Anterior cingulate cortex (tissue), 58 donors: ENCODE data around the gene TANK.
"Not testable (repeated sequence)": the region's sequence is repeated elsewhere in the genome, so short reads cannot be mapped to it uniquely, and the experiment has no call there.

Experiments
- DNase-seq, 58 donors: peaks; one replicate each; lab custom pipeline; 2025; lab: John Stamatoyannopoulos, UW

Gene TANK

GRCh38 chr2:161165811-161166210 is 5.6 kb downstream of the TANK start:
- no peak for DNase-seq

GRCh38 chr2:161166538-161167409 is 6.5 kb downstream of the TANK start:
- no peak for DNase-seq

GRCh38 chr2:161169335-161169734 is 9.1 kb downstream of the TANK start:
- DNase-seq: no peak

DNA sequence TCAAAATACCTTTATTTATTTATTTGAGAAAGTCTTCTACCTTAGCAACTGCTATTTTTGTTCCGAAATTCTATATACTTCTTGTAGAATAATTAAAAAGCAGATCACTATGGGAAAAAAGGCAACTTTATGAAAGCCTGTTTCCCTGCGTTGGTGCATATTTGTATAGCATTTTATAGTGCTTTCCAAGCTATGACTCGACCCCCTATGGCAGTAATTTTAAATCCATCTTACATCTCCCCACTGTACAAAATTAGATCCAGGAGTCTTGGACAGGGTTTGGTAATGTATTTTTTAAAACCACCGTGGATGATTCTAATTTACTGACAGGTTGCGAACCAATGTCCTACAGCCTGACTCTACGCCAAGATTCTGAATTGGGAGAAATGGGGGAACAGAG is 10.1 kb downstream of the TANK start:
- DNase-seq: no peak

GRCh38 chr2:161170958-161171932 is 11.0 kb downstream of the TANK start:
- DNase-seq: no peak

DNA sequence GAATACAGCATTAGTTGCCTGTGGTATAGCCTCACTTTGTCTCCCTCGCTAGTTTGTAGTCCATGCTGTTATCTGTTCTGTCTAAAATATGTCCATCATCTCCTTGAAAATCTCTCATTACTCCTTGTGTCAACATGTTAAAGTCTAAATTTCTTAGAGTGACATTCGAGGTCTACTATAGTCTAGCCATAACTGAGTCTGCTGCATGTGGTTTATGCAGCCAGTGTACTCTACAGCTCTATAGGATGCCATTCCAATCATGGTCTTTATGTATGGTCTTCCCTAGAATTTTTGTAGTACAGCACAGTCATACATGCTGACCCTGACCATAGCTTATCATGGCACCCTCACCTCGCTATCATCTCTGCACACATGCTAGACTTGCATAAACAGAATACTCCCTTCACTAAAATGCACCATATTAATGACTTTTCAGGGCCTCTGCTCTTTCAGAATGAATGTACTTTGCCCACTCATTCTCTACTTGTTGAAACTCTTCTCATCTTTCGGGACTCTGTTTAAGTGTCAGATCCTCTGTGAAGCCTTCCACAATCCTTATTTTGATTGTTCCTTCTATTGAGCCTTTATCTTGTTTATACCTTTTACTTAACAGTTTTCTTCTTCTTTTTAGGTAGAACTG is 12.8 kb downstream of the TANK start:
- DNase-seq: no peak

- no peak for DNase-seq
Observed at GRCh38 chr2:161173541-161174194, 13.4 kb downstream of the TANK start.

DNA sequence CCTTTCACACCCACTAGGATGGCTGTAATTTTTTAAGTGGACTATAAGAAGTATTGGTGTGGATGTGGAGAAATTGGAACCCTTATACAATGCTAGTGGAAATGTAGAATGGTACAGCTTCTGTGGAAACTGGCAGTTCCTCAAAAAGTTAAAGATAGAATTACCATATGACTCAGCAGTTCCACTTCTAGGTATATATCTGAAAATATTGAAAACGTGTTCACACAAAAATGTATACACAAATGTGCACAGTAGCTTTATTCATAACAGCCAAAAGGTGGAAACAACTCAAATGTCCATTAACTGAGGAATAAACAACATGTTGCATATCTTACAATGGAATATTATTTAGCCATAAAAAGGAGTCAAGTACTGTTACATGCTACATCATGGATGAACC is 17.7 kb downstream of the TANK start:
- DNase-seq: no peak

DNA sequence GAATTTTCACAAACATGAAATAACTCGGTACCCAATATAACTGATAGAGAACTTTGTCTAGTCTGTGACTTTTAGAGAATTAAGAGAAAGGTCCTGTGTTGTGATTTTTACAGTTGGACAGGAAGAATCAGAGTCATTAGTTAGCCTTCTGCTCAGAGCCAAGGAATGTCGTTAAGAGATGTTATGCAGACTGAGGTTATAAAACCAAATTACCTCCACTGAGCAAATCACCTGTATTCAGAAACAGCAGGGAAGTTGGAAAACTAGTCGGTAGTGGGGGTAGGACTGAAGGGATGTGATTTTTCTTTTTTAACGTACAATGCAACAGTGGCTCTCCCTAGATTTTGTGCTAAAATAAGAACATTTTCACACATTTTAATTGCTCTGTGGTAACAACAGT is 18.5 kb downstream of the TANK start:
- DNase-seq: no peak

DNA sequence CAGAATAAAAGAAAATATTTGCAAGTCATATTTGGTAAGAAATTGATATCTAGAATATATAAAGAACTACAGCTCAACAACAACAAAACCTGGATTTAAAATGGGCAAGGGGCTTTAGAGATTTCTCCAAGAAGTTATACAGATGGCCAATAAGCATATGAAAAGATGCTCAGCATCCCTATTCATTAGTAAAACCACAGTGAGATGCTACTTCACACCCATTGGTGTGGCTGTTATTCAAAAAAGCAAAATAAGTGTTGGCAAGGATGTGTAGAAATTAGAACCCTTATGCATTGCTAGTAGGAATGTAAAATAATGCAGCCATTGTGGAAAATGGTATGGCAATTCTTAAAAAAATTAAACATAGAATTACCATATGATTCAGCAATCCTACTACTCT is 29.8 kb downstream of the TANK start:
- no peak for DNase-seq

DNA sequence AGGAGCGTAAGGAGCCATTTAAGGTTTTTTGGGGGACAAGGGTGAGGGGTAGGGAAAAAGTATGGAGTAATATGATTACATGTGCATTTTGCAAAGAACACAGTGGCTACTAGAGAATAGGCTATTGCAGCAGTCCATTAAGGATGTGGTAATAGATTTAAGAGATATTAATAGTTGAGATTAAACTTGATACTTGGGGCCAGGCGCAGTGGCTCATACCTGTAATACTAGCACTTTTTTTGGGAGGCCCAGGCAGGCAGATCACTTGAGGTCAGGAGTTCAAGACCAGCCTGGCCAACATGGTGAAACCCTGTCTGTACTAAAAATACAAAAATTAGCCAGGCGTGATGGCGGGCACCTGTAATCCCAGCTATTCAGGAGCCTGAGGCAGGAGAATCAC is 35.4 kb downstream of the TANK start:
- DNase-seq: not testable (repeated sequence)

GRCh38 chr2:161199912-161200701 is 39.9 kb downstream of the TANK start:
- DNase-seq: no peak

GRCh38 chr2:161204846-161205245 is 44.6 kb downstream of the TANK start:
- no peak for DNase-seq

GRCh38 chr2:161206471-161207032 is 46.3 kb downstream of the TANK start:
- no peak for DNase-seq

DNA sequence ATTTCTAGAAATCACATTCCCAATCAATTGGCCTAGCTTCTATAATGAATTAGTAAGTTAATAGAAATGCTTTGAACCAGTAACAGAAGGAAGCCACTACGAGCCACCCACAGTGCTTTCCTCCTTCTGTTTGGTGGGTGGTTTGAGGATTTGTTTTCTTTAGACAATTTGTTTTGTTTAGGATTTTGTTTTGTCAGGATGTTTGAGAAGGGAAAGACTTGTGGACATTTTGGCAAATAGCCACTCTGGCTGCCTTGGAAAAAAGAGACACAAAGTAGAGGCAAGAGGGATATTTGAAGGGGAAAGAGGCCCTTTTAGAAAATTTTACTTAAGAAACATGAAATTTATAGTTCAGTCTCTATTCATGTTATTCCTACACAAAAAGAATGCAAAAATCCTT is 47.7 kb downstream of the TANK start:
- DNase-seq: no peak

- no peak for DNase-seq
Observed at GRCh38 chr2:161208527-161209139, 48.4 kb downstream of the TANK start.

- DNase-seq: no peak
Observed at GRCh38 chr2:161209902-161210301, 49.7 kb downstream of the TANK start.

DNA sequence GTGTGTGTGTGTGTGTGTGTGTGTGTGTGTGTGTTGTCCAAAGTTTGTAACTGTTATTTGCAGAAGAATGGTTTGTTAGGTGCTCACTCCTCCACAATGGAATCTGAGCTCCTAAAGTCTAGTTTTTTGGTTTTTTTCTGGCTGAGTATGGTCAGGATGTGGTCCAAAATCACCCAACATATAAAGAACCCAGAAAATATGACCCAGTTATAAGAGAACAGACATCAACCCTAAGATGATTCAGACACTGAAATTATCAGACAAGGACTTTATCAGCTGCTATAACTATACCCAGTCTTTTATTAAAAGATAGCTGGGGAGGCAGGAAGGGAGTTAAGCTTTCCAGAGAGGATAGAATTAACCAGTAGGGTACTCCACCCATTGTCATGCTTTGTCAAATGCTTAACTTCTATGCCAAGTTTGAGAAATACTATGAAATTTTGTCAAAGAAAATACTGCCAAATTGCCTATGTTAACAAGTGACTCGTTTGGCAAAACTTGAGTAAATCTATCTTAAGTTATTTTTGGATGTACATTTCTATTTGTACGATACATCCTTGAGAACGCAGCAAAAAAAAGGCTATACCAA is 57.5 kb downstream of the TANK start:
- no peak for DNase-seq
